ENCODE measurements around the gene LIN7B. TPM values are rescaled to one million over a fixed set of nuclear protein-coding genes. Genes with fewer than 3 reads are reported as not detected.

LIN7B gene
- total RNA-seq, 2 donors from 2014 or later: 31.5 to 35.0 TPM

GRCh38 chr19:49091391-49092038, 22.7 kb upstream of the LIN7B start:
- no peak for DNase-seq (ENCODE audit: low spot score)
- Histone ChIP-seq H3K27ac (no peak overlapping the region), H3K9me3 (no peaks in the 10 kb centered on the region), H3K36me3 (peaks cover 71% of the 10 kb centered on the region), H3K4me1 (peaks cover 0 to 36% of the 10 kb centered on the region in 2 donors), H3K27me3 (no peaks in the 10 kb centered on the region), H3K4me3 (no peak overlapping the region)
- TF ChIP-seq CTCF (IDR thresholded peaks at IDR 0.05): no peak

GRCh38 chr19:49092686-49093085, 21.5 kb upstream of the LIN7B start:
- Histone ChIP-seq H3K27me3 (no peaks in the 10 kb centered on the region), H3K27ac (no peak overlapping the region), H3K4me1 (peaks cover 0 to 30% of the 10 kb centered on the region in 2 donors), H3K4me3 (no peak overlapping the region), H3K9me3 (no peaks in the 10 kb centered on the region), H3K36me3 (peaks cover 82% of the 10 kb centered on the region)
- DNase-seq (ENCODE audit: low spot score): no peak
- TF ChIP-seq CTCF (IDR thresholded peaks at IDR 0.05): no peak

GRCh38 chr19:49094505-49095482, 19.4 kb upstream of the LIN7B start:
- peak overlapping the region; percentile 23 to 47 for H3K27ac ChIP-seq
- peaks cover 83% of the 10 kb centered on the region for H3K36me3 ChIP-seq
- peaks cover 0 to 30% of the 10 kb centered on the region in 2 donors for H3K4me1 ChIP-seq
- DNase-seq (ENCODE audit: low spot score): peak; percentile 62
- H3K27me3 ChIP-seq: no peaks in the 10 kb centered on the region
- no peaks in the 10 kb centered on the region for H3K9me3 ChIP-seq
- TF ChIP-seq CTCF (IDR thresholded peaks at IDR 0.05): no peak
- H3K4me3 ChIP-seq: no peak overlapping the region

- peak; percentile 98 to 99 for TF ChIP-seq CTCF (IDR thresholded peaks at IDR 0.05)
- Histone ChIP-seq H3K4me3 (no peak overlapping the region), H3K9me3 (no peaks in the 10 kb centered on the region), H3K27me3 (no peaks in the 10 kb centered on the region), H3K27ac (peak overlapping the region in 1 of 2 donors; percentile 42), H3K4me1 (peaks cover 0 to 30% of the 10 kb centered on the region in 2 donors), H3K36me3 (peaks cover 81% of the 10 kb centered on the region)
- DNase-seq (ENCODE audit: low spot score): peak; percentile 66
Measured at GRCh38 chr19:49097453-49098288, 16.5 kb upstream of the LIN7B start.

- peaks cover 0 to 30% of the 10 kb centered on the region in 2 donors for H3K4me1 ChIP-seq
- H3K27ac ChIP-seq: no peak overlapping the region
- DNase-seq (ENCODE audit: low spot score): no peak
- H3K9me3 ChIP-seq: no peaks in the 10 kb centered on the region
- H3K36me3 ChIP-seq: peaks cover 81% of the 10 kb centered on the region
- H3K27me3 ChIP-seq: no peaks in the 10 kb centered on the region
- no peak overlapping the region for H3K4me3 ChIP-seq
- no peak for TF ChIP-seq CTCF (IDR thresholded peaks at IDR 0.05)
Measured at GRCh38 chr19:49098795-49099194, 15.4 kb upstream of the LIN7B start.

Measured in right atrium auricular region (tissue), 2 donors.